GM21367 (cell line): Measurements from ENCODE around the gene ADORA1.

Experiments used
- ATAC-seq: cut with Tn5 transposase; IDR thresholded peaks from one replicate; pipeline ENCODE4 v1.9.1; 2021; ENCODE audit not compliant: unreplicated experiment

ADORA1 gene

DNA sequence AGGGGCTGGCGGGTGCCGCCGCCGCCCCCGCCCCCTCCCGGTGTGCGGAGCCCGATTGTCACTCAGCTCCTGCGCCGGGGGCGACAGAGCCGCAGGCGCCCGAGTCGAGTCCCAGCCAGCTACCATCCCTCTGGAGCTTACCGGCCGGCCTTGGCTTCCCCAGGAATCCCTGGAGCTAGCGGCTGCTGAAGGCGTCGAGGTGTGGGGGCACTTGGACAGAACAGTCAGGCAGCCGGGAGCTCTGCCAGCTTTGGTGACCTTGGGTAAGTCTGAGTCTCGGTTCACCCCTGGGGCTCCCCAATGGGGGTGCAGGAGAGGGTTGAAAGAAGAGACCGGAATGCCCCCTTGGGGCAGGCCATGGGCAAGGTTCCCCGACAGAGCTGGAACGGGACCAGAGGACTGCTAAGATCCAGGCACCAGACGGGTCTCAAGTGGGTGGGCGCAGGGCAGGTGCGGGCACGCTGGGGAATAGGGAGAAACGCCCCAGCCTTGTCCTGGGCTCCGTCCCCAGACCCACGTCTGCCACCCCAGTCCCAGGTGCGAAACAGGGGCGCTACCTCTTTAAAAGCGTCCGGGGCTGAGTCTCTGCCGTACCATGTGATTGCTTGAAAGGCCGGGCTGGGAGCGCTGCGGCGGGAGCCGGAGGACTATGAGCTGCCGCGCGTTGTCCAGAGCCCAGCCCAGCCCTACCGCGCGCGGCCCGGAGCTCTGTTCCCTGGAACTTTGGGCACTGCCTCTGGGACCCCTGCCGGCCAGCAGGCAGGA lies at the start of gene ADORA1:
TSS of gene ADORA1 (plus strand) at position 61 of the 765 bp plus-strand sequence. CDS start 1,116 bp downstream, outside the sequence.
- no peak for ATAC-seq

GRCh38 chr1:203077956-203078355 lies 49.6 kb upstream of the ADORA1 start:
- ATAC-seq: no peak

- no peak for ATAC-seq
Measured at GRCh38 chr1:203078478-203078877, 49.0 kb upstream of the ADORA1 start.

DNA sequence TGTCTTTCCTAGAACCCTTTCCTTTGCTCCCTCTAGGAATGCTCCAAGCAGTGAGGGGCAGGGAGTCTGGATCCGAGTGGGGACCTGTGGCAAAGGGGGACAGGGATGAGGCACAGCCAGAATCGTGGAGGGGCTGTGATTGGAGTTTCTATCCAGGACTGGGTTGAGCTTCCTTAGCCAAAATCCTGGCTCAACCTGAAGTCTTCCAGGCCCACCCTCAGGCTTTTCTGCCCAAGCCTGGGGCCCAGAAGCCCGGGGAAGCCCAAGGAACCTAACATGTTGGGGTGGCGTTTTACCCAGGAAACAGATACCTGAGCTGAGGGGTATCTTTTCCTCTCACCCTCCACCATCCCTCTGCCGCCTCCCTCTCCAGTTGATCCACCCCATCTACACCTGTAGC lies 47.1 kb upstream of the ADORA1 start:
- ATAC-seq: no peak

DNA sequence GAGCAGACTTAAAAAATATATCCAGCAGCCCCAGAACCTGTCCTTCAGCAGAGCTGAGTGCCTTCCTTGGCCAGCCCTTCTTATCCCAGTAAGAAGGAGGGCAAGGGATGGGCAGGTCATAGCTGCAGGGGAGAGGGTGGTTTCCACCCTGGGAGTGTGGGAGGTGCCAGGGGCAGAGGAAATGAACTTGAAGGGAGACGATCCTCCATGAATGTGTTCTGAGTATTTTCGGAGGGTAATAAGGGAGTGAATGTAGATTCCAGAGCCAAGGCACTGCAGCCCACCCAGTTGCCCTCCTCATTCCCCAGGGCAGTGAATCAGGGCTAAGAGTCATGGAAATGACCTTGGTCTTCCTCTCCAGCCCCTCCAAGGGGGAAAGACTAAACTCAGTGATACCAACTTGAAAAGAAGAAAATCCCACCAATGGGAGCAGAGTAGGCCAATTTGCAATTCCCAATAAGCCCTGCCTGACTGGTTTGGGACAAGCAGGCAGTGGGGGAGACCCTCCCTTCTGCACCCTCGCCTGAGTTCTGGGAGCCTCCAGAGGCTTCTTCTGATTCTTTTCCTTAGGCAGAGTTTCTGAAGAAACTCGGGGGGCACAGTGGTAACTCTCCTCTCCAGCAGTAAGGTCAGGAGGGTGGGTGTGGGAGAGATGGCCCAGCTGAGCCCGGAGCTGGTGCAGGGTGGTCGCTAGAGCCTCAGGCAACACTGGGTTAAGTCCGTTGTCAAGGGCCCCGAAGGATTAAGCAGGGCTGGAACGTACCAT lies 45.9 kb upstream of the ADORA1 start:
- ATAC-seq: no peak

- ATAC-seq: no peak
Measured at GRCh38 chr1:203082231-203082505, 45.4 kb upstream of the ADORA1 start.

GRCh38 chr1:203082571-203083462 lies 44.7 kb upstream of the ADORA1 start:
- no peak for ATAC-seq

GRCh38 chr1:203083463-203083921 lies 44.0 kb upstream of the ADORA1 start:
- no peak for ATAC-seq

DNA sequence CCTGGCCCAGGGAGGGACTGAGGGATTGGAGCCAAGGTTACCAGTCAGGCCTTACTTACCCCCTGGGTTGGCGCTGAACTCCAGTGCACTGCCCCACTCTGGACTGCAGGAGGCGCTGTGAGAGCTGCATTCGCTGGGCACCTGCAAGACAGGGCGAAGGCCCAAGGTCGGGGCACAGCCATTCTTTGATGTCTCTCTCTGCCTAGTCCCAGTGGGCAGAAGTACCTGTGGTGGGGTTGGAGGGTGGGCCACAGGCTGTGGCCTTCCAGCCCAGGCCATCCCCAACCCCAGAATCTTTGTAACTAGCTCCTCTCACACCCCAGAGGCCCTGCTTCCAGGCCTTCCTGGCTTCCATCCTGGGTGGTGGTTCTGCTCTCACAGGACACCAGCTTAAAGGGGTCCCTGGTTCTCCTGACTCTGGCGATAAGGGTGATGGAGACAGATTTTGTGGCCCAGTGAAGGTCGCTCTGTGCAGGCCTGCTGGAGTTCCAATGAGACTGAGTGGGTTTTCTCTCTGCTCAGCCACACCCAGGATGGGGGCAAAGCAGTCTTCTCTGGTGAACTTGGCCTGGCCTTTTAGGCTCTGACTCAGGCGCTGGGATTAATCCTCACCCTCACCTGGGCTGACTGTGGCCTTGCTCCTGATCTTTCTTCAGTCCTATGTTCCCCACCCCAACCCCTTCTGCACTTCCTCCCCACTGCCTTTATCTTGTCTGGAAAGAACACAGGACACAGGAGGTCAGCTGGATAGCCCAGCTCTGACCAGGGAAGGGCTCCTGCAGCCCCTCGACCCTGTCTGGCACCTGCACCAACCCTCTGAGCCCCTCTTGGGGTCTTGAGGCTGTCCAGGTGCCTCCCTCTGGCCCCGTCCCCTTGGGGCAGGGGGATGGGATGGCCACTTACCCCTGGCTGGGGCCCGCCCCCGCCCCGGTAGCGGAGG lies 42.7 kb upstream of the ADORA1 start:
- no peak for ATAC-seq

GRCh38 chr1:203085528-203086406 lies 41.8 kb upstream of the ADORA1 start, which contains the start of gene MYOG:
Gene MYOG, minus strand, starts transcription at chr1:203086012. Its CDS starts 51 bp downstream, at chr1:203085961.
- ATAC-seq: no peak

GRCh38 chr1:203086992-203087763 lies 40.3 kb upstream of the ADORA1 start:
- no peak for ATAC-seq

DNA sequence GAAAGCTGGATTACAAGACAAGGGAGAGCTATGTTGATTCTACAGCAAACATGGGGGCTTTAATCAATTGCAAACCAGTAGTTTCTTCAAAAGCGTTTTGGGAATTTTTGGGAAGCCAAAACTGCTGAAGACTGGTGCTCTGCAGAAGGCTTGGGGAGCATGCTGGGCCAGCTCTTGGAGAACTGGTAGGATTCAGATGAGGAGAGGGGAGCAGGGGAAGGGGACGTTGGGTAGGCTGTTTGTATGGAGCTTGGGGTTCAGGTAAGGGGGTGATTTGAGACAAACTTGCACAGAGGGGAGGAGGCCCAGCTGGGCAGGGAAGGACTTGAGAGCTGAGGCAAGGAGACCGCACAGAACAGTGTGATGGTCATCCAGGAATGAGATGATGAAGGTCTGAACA lies 39.1 kb upstream of the ADORA1 start:
- no peak for ATAC-seq

DNA sequence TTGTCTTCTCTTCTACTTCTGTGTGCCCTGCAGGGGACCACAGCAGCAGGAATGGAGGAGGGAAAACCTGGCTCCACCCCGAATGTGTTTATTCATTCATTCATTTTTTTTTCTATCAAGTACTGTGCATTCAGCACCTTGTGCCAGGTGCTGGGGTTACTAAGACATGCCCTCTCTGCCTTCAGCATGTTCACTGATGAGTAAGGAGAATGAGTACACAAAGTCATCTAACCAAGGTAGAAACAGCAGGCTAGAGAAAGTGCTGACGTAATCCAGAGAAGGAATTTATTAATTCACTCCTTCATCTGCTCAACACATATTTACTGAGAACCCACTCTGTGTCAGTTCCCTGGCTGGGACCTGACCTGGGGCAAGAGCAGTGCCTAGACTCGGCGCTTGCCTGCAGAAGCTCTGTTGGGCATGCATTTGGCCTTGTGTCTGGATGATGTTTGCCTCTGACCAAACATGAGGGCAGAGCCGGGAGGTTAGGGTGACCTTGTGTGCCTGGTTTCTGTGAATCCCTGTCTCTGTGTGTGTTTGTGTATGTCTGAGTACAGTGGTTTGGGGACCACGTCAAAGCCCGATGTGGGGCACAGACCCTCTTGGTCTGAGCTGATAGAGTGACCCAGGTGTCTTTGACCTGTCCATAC lies 38.4 kb upstream of the ADORA1 start:
- ATAC-seq: no peak

DNA sequence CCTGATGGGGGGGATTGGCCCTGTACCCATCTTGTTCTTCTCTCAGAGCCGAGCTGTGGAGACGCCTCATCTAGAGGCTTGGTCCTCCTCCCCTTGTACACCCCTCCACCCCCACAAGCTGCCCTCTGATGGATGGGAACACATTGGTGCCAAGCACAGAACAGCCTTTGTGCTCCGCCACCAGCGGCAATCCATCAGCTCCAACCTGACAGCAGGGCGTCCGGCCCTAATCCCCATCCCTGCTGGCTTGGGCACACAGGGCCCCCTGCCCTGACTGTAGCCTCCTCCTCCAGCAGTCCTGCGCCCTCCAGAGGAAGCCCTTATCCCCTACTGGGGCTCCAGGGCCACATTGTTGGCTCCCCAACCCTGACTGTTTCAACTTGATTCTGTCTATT lies 37.9 kb upstream of the ADORA1 start:
- no peak for ATAC-seq

DNA sequence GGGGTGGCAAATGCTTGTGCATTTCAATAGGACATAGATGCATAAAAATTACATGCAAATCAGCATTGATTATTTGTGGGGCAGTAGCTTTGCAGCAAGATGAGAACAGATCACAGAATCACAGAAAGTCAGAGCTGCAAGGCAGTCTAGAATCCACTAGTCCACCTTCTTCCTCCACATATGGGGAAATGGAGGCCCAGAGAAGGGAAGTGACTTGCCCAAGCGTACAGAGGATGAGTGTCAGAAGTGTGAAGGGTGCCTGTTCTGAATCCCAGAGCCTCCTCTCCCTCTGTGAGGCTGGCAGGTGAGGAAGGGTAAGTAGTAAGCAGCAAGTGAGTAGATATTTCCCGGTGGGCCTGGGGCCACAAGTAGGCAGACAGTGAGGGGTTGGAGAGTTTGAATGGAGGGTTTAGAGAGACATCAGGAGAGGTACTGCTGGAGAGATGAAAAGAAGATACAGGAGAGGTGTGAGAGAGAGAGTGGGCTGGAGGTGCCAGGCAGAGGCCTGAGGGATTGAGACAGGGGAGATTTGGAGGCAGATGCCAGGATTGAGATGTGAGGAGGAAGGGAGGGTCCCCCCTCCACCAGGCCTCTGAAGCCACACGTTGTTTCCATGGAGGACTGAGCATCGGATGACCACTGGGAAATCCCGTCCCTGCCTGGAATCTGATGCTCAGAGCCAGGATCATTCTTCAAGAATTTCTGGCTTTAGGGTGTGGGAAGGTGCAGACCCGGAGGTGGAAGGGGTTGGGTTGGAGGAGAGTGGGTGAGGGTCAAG lies 36.9 kb upstream of the ADORA1 start:
- no peak for ATAC-seq

DNA sequence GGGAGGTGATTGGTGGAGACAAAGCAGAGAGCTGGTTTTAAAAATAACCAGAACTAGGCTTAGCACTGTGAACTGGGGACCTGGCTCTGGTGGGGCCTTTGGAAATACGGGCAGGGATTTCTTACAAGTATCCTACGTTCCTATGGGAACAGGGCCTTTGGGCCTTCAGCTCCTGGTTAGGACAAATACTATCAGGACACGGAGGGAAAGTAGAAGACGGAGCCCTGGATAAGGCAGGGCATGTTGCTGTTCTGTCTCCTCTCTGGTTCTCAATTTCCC lies 36.4 kb upstream of the ADORA1 start:
- no peak for ATAC-seq

- ATAC-seq: no peak
Measured at GRCh38 chr1:203091761-203092330, 35.7 kb upstream of the ADORA1 start.
